A673 (cell line): ENCODE results near the gene SPON1.

ENCODE experiments used
- EZH2 ChIP-seq: fragments of 200-600 bp; sonication (generic); IDR thresholded peaks from 2 replicates; pipeline ENCODE4 v1.6.1; 2017; ENCODE audit warnings: borderline replicate concordance, low read depth, mild to moderate bottlenecking, mixed read lengths, antibody characterized with exemption, low read length; ENCODE audit not compliant: poor library complexity, severe bottlenecking
- TF ChIP-seq, protein P1 (sequence below): fragments of 300-800, 200-600 bp; sonication (generic); conservative IDR thresholded peaks from 2 replicates; pipeline ENCODE4 v1.5.1; 2017; ENCODE audit warnings: low read depth, mild to moderate bottlenecking, antibody characterized with exemption, low read length, moderate library complexity, mixed read lengths

DNA sequence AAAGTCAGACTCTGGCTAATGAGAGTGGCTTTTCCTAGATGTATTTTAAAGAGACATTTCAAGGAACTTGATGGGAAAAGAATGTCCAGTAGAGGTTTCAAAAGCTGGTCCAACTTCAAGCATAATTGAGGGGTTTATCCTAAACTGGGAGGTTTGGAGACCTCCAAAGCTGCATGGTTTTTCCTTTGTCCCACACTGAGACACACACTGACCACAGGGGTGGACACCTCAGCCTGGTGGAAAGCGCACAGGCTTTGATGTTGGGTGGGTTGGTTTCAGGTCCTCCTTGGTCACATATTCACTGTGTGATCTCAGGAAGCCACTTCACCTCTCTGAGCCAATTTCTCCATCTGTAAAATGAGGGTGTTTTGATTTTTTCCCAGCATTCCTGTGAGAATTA, 4.0 kb downstream of the SPON1 start:
- TF ChIP-seq, protein P1, sequence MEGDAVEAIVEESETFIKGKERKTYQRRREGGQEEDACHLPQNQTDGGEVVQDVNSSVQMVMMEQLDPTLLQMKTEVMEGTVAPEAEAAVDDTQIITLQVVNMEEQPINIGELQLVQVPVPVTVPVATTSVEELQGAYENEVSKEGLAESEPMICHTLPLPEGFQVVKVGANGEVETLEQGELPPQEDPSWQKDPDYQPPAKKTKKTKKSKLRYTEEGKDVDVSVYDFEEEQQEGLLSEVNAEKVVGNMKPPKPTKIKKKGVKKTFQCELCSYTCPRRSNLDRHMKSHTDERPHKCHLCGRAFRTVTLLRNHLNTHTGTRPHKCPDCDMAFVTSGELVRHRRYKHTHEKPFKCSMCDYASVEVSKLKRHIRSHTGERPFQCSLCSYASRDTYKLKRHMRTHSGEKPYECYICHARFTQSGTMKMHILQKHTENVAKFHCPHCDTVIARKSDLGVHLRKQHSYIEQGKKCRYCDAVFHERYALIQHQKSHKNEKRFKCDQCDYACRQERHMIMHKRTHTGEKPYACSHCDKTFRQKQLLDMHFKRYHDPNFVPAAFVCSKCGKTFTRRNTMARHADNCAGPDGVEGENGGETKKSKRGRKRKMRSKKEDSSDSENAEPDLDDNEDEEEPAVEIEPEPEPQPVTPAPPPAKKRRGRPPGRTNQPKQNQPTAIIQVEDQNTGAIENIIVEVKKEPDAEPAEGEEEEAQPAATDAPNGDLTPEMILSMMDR: no peak
- TF ChIP-seq EZH2: no peak
